ENCODE measurements around the gene PPP2R3C.

Gene PPP2R3C

GRCh38 chr14:35121887-35122695, at the start of gene PPP2R3C, which contains the start of gene PRORP:
PPP2R3C (minus strand) TSS chr14:35121990; CDS start chr14:35121959, 31 bp downstream.
PRORP (plus strand) TSS chr14:35122552; CDS start chr14:35123246, 694 bp downstream.
- H3K9me3 ChIP-seq (ENCODE audit: severe bottlenecking): no peaks in the 10 kb centered on the region
- H3K36me3 ChIP-seq: peaks cover 10% of the 10 kb centered on the region
- peak within 1 kb of the TSS; percentile 69 for H3K4me3 ChIP-seq (ENCODE audit: low read depth, low read length)
- H3K27me3 ChIP-seq (ENCODE audit: insufficient read depth, low read depth, severe bottlenecking): no peaks in the 10 kb centered on the region
- DNase-seq: peak; percentile 92
- TF ChIP-seq, protein P1, sequence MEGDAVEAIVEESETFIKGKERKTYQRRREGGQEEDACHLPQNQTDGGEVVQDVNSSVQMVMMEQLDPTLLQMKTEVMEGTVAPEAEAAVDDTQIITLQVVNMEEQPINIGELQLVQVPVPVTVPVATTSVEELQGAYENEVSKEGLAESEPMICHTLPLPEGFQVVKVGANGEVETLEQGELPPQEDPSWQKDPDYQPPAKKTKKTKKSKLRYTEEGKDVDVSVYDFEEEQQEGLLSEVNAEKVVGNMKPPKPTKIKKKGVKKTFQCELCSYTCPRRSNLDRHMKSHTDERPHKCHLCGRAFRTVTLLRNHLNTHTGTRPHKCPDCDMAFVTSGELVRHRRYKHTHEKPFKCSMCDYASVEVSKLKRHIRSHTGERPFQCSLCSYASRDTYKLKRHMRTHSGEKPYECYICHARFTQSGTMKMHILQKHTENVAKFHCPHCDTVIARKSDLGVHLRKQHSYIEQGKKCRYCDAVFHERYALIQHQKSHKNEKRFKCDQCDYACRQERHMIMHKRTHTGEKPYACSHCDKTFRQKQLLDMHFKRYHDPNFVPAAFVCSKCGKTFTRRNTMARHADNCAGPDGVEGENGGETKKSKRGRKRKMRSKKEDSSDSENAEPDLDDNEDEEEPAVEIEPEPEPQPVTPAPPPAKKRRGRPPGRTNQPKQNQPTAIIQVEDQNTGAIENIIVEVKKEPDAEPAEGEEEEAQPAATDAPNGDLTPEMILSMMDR (IDR thresholded peaks at IDR 0.05; ENCODE audit: low read depth, low read length): no peak
- peak within 1 kb of the TSS; percentile 99 for H3K27ac ChIP-seq

DNA sequence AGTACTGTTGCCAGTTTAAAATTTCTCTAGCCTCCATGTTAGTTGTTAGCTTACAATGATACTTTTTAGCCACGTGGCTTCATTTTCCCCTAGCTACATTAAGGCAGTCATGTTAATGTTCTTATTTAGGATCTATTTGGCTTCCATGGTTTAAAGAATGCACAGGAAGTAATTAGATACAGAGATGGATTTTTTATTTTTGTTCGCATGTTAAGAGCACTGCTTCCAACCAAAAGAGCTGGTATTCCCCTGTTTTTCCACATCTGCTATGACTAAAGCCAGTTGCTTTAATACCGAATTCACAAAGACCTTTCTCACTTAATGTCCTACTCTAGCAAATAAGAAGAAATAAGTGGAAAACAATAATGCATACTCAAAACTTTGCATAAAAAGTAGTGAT, 45.7 kb upstream of the PPP2R3C start:
- H3K4me3 ChIP-seq (ENCODE audit: low read depth, low read length): no peak overlapping the region
- no peaks in the 10 kb centered on the region for H3K27me3 ChIP-seq (ENCODE audit: insufficient read depth, low read depth, severe bottlenecking)
- no peak for DNase-seq
- H3K27ac ChIP-seq: no peak overlapping the region
- TF ChIP-seq, protein P1 (IDR thresholded peaks at IDR 0.05; ENCODE audit: low read depth, low read length): no peak
- H3K36me3 ChIP-seq: no peaks in the 10 kb centered on the region
- H3K9me3 ChIP-seq (ENCODE audit: severe bottlenecking): no peaks in the 10 kb centered on the region

DNA sequence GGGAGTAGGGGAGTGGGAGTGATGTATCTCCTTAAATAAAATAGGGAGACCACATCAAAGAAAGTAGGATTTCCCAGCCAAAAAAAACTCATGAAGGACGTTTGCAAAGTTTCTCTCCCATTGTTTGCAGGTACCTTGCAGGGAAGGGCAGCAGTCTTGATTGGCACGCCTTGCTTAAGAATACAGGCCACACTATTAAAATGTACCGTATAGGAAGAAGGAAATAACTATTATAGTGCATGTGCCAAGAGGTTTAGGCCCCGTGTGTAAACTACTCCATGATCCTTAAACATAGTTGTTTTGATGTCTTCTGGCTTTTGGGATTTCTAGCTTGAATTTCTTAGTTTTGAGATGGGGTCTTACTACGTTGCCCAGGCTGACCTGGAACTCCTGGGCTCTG, 43.1 kb upstream of the PPP2R3C start:
- H3K27me3 ChIP-seq (ENCODE audit: insufficient read depth, low read depth, severe bottlenecking): no peaks in the 10 kb centered on the region
- no peak overlapping the region for H3K27ac ChIP-seq
- no peaks in the 10 kb centered on the region for H3K36me3 ChIP-seq
- DNase-seq: no peak
- H3K9me3 ChIP-seq (ENCODE audit: severe bottlenecking): no peaks in the 10 kb centered on the region
- no peak overlapping the region for H3K4me3 ChIP-seq (ENCODE audit: low read depth, low read length)
- TF ChIP-seq, protein P1 (IDR thresholded peaks at IDR 0.05; ENCODE audit: low read depth, low read length): no peak

DNA sequence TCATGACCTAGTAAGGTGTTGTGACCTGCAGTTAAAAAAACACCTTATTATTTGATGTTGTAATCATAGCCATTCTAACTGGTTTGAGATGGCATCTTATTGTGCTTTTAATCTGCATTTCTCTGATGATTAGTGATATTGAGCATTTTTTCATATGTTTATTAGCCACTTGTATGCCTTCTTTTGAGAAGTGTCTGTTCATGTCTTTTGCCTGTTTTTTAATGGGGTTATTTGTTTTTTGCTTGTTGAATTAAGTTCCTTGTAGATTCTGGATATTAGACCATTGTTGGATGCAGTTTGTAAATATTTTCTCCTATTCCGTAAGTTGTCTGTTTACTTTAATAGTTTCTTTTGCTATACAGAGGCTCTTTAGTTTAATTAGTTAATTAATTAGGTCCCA, 41.6 kb upstream of the PPP2R3C start:
- Histone ChIP-seq H3K27me3 (ENCODE audit: insufficient read depth, low read depth, severe bottlenecking) (no peaks in the 10 kb centered on the region), H3K27ac (no peak overlapping the region), H3K4me3 (ENCODE audit: low read depth, low read length) (no peak overlapping the region), H3K9me3 (ENCODE audit: severe bottlenecking) (no peaks in the 10 kb centered on the region), H3K36me3 (no peaks in the 10 kb centered on the region)
- TF ChIP-seq, protein P1 (IDR thresholded peaks at IDR 0.05; ENCODE audit: low read depth, low read length): no peak
- DNase-seq: no peak

DNA sequence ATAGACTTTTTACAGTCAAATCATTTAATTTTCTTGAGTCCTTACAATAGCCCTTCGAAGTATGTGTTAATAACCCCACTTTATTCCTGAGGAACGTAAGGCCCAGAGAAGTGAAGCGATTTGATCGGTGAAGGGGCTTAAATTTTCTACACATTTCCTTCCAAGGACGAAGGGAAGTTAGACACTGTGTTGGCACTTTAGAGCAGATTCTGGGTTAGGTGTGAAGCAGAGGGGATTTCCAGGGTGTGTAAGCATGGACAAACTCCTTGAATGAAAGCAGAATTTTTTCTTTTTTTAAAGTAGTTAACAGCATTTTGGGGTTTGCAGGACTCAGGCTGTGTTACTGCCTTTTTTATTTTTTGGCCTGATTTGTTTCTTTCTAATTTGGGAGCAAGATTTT, 39.4 kb upstream of the PPP2R3C start:
- H3K9me3 ChIP-seq (ENCODE audit: severe bottlenecking): no peaks in the 10 kb centered on the region
- H3K27ac ChIP-seq: no peak overlapping the region
- no peak overlapping the region for H3K4me3 ChIP-seq (ENCODE audit: low read depth, low read length)
- H3K27me3 ChIP-seq (ENCODE audit: insufficient read depth, low read depth, severe bottlenecking): no peaks in the 10 kb centered on the region
- TF ChIP-seq, protein P1 (IDR thresholded peaks at IDR 0.05; ENCODE audit: low read depth, low read length): no peak
- no peak for DNase-seq
- H3K36me3 ChIP-seq: no peaks in the 10 kb centered on the region
